ENCODE data around the gene EVI2B. TPM values are rescaled to one million over a fixed set of nuclear protein-coding genes. Genes with fewer than 3 reads are reported as not detected.
"Not testable (repeated sequence)": the region's sequence is repeated elsewhere in the genome, so short reads cannot be mapped to it uniquely, and the experiment has no call there.

Gene EVI2B
- total RNA-seq, 2 experiments from 2014 or later, result 19.5 to 20.1 TPM

DNA sequence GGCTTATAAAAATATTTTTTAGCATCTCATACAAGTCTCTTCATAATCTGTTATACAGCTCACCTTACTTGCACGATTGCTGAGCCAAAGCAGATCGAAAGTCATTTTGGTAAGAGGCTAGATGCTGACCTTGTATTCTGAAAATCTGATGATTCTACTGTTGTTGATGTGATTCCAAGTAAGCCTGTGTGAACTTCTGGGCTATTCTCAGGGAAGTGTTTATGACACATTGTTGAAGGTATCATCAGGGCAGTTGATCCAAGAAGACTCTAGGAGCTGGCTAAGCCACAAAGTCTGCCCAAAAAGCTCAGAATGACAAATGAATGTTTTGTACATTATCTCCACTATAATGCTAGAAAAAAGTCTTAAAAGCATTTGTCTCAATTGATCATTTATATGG, 32.8 kb downstream of the EVI2B start:
- POLR2A ChIA-PET, result no interaction called here
- CTCF ChIA-PET, result interaction anchor here (0.5 kb wide), 1 partner anchor 569 kb away, joined by 4 read pairs; no protein-coding TSS in a partner anchor

DNA sequence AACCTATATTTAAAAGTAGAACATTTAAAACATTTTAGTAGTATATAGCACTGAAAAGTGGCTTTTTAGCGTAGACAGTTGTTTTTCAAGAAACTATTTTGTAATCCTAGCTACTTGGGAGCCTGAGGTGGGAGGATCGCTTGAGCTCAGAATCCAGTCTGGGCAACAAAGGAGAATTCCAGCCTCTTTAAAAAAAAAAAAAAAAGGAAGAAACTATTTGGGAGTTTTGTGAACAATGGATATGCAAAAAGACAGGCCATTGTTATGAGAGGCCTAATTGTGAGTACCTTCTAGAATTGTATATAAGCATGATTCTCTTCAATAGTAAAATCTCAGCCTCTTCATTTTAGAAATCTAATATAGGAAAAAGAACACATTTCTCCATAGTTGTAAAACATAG, 34.5 kb downstream of the EVI2B start:
- CTCF ChIA-PET, result no interaction called here

DNA sequence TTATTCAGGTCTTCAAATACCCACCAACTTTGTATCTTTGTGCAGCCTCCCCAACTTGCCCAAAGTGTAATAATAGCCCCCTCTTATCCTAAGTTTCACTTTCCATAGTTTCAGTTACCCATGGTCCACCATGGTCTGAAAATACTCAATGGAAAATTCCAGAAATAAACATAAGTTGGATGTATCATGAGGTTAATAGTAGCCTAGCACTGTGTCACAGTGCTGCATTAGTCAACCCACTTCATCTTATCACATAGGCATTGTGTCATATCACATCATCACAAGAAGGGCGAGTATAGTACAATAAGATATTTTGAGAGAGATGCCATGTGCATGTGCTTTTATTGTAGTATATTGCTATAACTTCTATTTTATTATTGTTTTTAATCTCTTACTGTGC, 38.7 kb downstream of the EVI2B start:
- CTCF ChIA-PET, result no interaction called here

More for the DNA sequence above, 34.5 kb downstream of the EVI2B start:
- POLR2A ChIA-PET, result no interaction called here

GRCh38 chr17:31274252-31274651, 39.6 kb downstream of the EVI2B start:
- POLR2A ChIA-PET, result no interaction called here

More for the DNA sequence above, 38.7 kb downstream of the EVI2B start:
- POLR2A ChIA-PET, result no interaction called here

DNA sequence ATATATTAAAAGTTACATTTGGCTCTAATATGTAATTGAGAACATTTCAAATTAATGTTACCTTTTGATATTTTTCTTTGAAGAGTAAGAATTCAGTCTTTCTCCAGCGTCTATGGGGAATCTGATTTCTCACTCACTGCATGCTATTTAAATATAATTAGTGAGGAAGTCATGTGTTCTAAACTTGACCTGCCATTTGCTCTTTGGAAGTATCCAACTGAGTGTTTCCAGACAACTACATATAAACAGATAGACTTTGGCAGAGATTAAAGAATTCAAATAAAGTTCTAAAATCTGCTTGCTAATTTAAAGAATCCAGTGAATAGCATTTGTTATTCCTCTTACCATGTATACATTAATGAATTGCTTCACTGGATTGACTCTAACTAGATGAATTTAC, 40.3 kb downstream of the EVI2B start:
- ChIA-PET POLR2A (no interaction called here), CTCF (no interaction called here)

More at GRCh38 chr17:31274252-31274651, 39.6 kb downstream of the EVI2B start:
- CTCF ChIA-PET, result no interaction called here

GRCh38 chr17:31272803-31273202, 41.1 kb downstream of the EVI2B start:
- ChIA-PET POLR2A (no interaction called here), CTCF (no interaction called here)

- CTCF ChIA-PET, result no interaction called here
- POLR2A ChIA-PET, result no interaction called here
Measured at GRCh38 chr17:31272236-31272635, 41.6 kb downstream of the EVI2B start.

- ChIA-PET CTCF (no interaction called here), POLR2A (no interaction called here)
Measured at GRCh38 chr17:31269578-31269983, 44.3 kb downstream of the EVI2B start.

- POLR2A ChIA-PET, result no interaction called here
- CTCF ChIA-PET, result no interaction called here
Measured at GRCh38 chr17:31269036-31269577, 44.7 kb downstream of the EVI2B start.

GRCh38 chr17:31266042-31266441, 47.8 kb downstream of the EVI2B start:
- CTCF ChIA-PET, result interaction anchor here (0.9 kb wide), 1 partner anchor 74 kb away, joined by 3 read pairs; no protein-coding TSS in a partner anchor
- POLR2A ChIA-PET, result no interaction called here

- CTCF ChIA-PET, POLR2A ChIA-PET: not testable (repeated sequence)
Measured at GRCh38 chr17:31262923-31263322, 50.9 kb downstream of the EVI2B start.

GRCh38 chr17:31261601-31262000, 52.3 kb downstream of the EVI2B start:
- ChIA-PET POLR2A (no interaction called here), CTCF (no interaction called here)

- ChIA-PET CTCF (no interaction called here), POLR2A (no interaction called here)
Measured at GRCh38 chr17:31260151-31260550, 53.7 kb downstream of the EVI2B start.

- ChIA-PET POLR2A (interaction anchor here (0.7 kb wide), 1 partner anchor 25 kb away, joined by 3 read pairs; no protein-coding TSS in a partner anchor), CTCF (interaction anchor here (0.6 kb wide), 1 partner anchor 126 kb away, joined by 5 read pairs; no protein-coding TSS in a partner anchor)
Measured at GRCh38 chr17:31256936-31257335, 56.9 kb downstream of the EVI2B start.

DNA sequence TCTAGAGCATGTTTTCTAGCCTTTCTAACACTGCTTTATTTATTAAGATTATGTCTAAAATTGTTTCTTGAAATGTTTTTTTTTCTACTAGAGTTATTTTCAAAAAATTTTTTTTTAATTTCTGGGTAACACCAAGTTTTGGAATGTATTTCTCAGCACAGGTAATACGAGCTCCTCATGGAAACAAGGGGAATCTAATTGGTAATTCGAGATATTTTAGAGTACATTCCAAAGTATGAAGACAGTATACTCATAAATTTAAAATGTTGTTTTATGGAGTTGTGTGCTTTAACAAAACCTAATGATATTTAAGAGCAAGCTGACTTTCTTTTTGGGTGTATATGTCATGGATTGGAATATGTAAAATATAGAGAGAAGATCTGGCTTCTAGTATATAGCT, 59.2 kb downstream of the EVI2B start:
- CTCF ChIA-PET, result interaction anchor here (0.6 to 0.7 kb wide), 2 partner anchors 125 to 332 kb away, joined by 3 read pairs; no protein-coding TSS in a partner anchor
- POLR2A ChIA-PET, result interaction anchor here (0.6 kb wide), 1 partner anchor 193 kb away, joined by 5 read pairs; no protein-coding TSS in a partner anchor

Other genes with a start within 250 kb of the EVI2B start
- gene NF1, start 219.1 kb downstream of the EVI2B start, total RNA-seq, result 10 to 100 TPM; 20.4 to 24.0 TPM
- gene OMG, start 16.8 kb downstream of the EVI2B start, total RNA-seq, result under 1 TPM in 1 of 2 experiments, not detected in 1; 0.19 TPM
- 10 to 100 TPM; 37.7 to 38.5 TPM for gene EVI2A, start 7.6 kb upstream of the EVI2B start, total RNA-seq
- 10 to 100 TPM; 14.8 to 17.8 TPM for gene RAB11FIP4, start 77.6 kb upstream of the EVI2B start, total RNA-seq